Cardiac fibroblast (primary cell): ENCODE measurements around the gene RRN3.
"Not testable (repeated sequence)": the region's sequence is repeated elsewhere in the genome, so short reads cannot be mapped to it uniquely, and the experiment has no call there.

ENCODE experiments used
- DNase-seq, 2 donors: peaks; one replicate each; pipeline versions ENCODE4 v3.0.0 to v3.0.0-alpha.2; 2010; ENCODE audit warnings: low read depth in 2 of 2
- H3K4me3 ChIP-seq, 2 donors: replicated peaks in 1 of 2; 1 replicate in 1 of 2; 2 replicates in 1 of 2; pipeline ENCODE4 v1.5.1; 2011; ENCODE audit warnings: low read depth in 2 of 2, low read length in 2 of 2, mild to moderate bottlenecking in 2 of 2, moderate library complexity in 1 of 2
- CTCF ChIP-seq: IDR thresholded peaks from one replicate; pipeline ENCODE4 v1.5.1; 2011; ENCODE audit warnings: low read depth, mild to moderate bottlenecking, low read length, inconsistent platforms

The RRN3 gene, protein sequence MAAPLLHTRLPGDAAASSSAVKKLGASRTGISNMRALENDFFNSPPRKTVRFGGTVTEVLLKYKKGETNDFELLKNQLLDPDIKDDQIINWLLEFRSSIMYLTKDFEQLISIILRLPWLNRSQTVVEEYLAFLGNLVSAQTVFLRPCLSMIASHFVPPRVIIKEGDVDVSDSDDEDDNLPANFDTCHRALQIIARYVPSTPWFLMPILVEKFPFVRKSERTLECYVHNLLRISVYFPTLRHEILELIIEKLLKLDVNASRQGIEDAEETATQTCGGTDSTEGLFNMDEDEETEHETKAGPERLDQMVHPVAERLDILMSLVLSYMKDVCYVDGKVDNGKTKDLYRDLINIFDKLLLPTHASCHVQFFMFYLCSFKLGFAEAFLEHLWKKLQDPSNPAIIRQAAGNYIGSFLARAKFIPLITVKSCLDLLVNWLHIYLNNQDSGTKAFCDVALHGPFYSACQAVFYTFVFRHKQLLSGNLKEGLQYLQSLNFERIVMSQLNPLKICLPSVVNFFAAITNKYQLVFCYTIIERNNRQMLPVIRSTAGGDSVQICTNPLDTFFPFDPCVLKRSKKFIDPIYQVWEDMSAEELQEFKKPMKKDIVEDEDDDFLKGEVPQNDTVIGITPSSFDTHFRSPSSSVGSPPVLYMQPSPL

DNA sequence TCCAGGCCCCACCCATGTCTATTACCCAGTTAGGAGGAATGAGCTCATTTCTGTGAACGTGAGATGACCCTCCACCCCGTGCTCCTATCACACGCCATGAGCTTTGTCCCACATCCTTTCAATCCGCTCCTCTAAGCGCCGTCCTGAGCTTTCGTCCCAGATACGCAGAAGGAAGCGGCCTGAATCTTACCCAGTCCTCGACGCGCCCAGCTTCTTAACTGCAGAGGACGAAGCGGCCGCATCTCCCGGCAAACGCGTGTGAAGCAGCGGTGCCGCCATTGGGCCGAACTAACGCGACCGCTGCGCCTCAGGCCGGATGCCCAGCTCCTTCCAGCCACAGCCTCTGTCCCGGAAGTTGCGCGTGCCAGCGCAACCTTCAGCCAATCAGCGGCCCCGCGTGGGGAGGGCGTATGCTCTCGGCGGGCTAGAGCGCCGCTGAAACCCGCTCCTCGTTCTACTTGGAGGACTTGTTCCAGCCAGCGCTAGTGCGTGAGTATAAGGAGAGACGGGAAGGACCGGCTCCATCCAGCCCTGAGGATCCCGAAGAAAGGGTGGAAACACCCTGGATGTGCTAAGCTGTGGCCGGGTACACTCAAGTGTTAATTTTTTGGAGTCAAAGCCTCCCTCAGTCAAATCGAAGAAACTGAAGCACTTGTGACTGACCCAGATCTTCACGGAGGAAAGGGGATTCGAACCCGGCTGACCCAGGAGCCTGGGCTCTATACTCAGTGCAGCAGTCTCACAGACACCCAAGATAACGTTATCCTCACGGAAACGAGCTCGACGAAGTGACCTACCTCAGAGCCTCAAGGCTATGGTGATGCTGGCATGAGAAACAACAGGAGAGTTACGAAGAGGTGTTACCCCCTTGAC, at the start of gene RRN3:
TSS of gene RRN3 (minus strand) at position 318 of the 873 bp plus-strand sequence. CDS start at position 279, 39 bp downstream.
- H3K4me3 ChIP-seq, result peak within 1 kb of the TSS; percentile 58 to 67
- peak; percentile 93 to 95 for DNase-seq

DNA sequence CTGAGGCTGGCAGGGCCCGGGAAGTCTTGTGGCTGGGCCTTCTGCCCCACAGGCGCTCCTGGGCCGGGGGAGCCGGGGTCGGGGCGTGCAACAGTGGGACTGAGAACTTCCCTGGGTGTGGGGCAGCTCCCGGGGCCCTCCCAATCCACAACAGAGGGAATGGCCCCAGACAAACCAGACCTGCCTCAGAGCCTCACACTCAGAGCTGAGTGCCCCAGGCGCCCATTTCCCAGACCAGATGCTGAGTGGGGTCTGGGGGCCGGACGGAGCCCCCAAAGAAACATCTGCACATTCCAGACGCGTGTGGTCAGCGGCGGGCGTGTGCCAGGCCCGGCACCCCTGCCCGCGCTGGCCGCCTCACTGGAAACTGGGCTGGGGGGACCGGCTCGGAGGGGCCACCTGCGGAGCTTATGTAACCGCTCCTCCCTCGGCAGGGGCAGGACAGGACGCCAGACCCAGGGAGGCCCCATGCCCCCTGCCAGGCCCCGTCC, 49.6 kb upstream of the RRN3 start:
- not testable (repeated sequence) for DNase-seq, H3K4me3 ChIP-seq

DNA sequence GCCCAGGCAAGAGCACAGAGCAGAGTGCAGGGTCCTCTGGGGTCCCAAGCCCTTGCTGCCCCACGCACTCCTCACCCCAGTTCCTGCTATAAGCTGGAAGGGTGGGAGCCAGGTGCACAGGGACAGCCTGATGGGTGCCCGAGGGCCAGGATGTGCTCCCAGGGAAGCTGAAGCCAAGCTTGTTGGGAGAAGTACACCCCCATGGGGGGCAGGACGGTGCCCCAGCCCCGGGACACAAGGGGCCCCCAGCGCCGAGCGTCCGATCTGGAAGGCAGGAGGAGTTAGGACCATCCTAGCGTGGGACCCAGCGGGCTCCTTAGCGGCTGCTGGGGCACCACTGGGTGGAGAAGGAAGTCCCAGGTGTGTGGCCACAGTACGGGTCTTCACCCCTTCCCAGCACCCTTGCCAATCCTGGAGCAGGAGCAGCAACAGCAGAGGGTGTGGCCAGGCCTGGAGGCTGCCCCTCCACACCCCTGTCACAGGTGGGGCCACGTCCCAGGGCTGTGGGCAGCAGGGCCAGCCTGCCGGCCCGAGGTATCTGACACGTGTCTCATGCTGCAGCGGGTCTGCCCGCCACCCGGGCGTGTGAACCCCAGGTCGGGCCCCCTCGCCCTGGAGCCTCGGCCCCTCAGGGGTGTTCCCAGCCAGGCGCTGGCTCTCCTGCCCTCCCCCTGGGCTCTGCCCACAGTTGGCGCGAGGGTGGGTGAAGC, 49.0 kb upstream of the RRN3 start:
- not testable (repeated sequence) for H3K4me3 ChIP-seq, DNase-seq

GRCh38 chr16:15142107-15142890, 48.2 kb upstream of the RRN3 start:
- DNase-seq, H3K4me3 ChIP-seq: not testable (repeated sequence)

DNA sequence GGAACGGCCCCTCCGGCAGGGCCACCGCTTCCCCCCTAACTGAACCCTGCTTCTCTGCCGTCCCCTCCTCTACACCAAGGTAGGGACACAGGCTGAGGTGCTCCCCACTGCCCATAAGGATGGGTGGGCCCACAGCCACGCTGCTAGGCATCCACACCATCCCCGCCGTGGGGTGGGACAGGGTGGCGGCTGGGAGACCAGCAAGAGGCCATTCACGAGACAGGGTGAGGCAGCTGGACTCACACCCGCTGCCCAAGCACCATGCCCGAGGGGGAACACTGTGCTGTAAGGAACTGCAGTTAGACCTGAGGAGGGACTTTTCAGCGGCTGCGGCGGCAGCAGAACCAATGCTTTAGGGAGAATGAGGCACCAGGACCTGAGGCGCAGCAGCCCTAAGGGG, 47.5 kb upstream of the RRN3 start:
- no peak for TF ChIP-seq CTCF
- no peak overlapping the region for H3K4me3 ChIP-seq
- DNase-seq, result no peak

- not testable (repeated sequence) for H3K4me3 ChIP-seq, DNase-seq
Observed at GRCh38 chr16:15140444-15141365, 46.6 kb upstream of the RRN3 start.

DNA sequence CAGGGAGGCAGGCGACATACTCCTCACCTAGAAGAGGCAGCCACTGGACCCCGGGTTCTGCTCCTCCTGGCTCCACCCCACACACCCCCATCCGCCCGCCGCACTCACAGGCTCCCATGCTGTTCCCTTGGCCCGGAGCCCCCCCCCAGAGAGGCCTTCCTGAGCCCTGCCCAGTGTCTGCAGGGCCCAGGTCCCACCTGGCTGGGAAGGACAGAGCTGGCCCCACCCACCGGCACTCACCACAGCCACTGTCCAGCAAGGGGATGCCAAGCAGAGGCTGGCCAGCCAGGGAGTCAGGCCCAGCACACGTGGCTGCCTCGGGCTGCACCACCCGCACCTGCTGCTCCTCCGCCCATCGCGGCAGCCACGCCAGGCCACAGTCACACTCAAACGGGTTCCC, 43.4 kb upstream of the RRN3 start:
- DNase-seq, H3K4me3 ChIP-seq: not testable (repeated sequence)

DNA sequence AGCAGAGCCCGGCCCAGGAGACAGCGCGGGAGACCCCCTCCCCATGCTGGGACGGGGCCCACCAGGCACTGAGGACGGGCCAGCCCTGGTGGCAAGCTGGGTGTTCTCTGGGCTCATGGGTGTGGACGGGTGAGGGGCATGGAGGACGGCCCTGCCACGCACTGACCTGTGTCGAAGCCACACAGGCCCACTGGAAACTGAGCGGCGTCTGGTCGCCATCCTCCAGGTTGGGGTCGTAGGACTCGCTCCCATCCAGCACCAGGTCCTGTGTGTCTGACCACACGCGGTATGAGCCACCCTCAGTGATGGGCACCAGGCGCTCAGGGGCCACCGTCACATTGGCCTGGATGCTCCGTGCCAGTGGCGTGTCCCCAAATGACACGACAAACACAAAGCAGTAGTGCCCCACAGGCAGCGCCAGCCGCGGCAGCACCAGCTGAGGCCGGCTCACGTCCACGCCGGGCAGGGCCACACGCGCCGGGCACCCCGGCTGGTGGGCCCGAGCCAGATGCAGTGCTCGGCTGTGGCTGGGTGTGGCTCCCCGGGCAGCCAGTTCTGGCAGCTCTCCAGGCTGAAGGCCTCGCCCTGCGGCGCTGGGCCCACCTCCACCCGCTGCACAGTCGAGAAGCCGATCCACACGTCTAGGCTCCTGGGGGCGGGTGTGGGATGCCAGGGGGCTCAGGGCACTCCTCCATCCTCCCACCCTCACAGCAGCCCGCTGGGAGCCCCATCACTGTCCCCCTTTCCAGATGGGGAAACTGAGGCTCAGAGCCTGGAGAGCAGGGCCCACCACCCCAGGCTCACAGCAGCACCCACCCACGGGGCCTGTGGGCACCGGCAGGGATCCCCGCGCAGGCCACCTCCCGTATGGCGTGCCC, 41.6 kb upstream of the RRN3 start:
- DNase-seq, H3K4me3 ChIP-seq: not testable (repeated sequence)

DNA sequence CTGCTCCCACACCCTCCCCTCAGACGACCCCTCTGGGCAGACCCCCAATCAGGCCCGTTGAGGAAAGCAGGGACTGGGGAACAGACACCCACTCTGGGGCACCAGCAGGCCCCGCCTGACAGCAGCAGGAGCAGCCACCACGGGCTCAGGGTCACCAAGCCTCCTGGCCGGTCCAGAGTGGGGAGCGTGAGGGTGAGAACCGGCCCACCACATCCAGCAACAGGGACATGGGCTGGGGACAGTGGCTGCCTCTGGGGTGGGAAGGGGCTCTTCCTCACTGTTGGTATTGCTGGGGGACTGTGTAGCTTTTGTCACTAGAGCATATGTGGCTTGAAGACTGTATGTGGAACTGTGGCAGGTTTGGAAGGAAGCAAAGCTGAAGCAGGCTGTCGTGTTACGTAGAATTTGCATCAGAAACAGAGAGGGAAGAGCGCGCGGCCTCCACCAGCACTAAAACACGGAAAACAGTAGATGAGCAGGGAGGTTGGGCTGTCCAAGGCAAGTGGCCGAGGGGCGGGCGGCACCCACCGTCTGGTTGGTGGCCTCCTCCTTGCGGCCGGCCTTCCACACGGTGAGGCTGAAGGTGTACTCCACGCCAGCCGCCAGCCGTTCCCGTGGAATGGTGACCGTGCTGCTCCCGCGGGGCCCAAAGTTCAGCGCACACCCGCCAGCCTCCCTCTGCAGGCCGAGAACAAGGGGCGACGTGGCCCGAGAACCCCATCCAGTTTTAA, 40.8 kb upstream of the RRN3 start:
- not testable (repeated sequence) for DNase-seq, H3K4me3 ChIP-seq

GRCh38 chr16:15133554-15133953, 39.5 kb upstream of the RRN3 start:
- not testable (repeated sequence) for H3K4me3 ChIP-seq, DNase-seq

GRCh38 chr16:15132719-15133428, 38.8 kb upstream of the RRN3 start:
- H3K4me3 ChIP-seq, DNase-seq: not testable (repeated sequence)

GRCh38 chr16:15130943-15131700, 37.0 kb upstream of the RRN3 start:
- not testable (repeated sequence) for DNase-seq, H3K4me3 ChIP-seq
